Neural crest cell (in vitro differentiated cells): ENCODE data around the gene PABPC1L2B. TPM values are rescaled to one million over a fixed set of nuclear protein-coding genes. Genes with fewer than 3 reads are reported as not detected.

Source experiments
- total RNA-seq: library from RNA; stranded (reverse); gene quantifications from 2 replicates; pipeline ENCODE4 v1.2.1, GENCODE V29; 2021

Gene PABPC1L2B
- total RNA-seq, 1 donor from 2014 or later: 0.14 TPM

Other genes starting within 250 kb of the PABPC1L2B start
- 2.6 and 3.1 TPM in 2 replicates for gene DMRTC1B, start 226.0 kb upstream of the PABPC1L2B start, total RNA-seq
- not detected in 2 replicates for gene FAM236B, start 220.3 kb upstream of the PABPC1L2B start, total RNA-seq
- gene FAM236D, start 194.7 kb upstream of the PABPC1L2B start, total RNA-seq: not detected in 2 replicates
- not detected in 2 replicates for gene FAM236C, start 90.3 kb upstream of the PABPC1L2B start, total RNA-seq
- gene FAM236A, start 64.7 kb upstream of the PABPC1L2B start, total RNA-seq: not detected in 2 replicates
- 0.56 and 1.2 TPM in 2 replicates for gene DMRTC1, start 59.1 kb upstream of the PABPC1L2B start, total RNA-seq
- 0.23 and 0.39 TPM in 2 replicates for gene PABPC1L2A, start 76.6 kb downstream of the PABPC1L2B start, total RNA-seq
- 7.2 and 7.3 TPM in 2 replicates for gene NAP1L2, start 211.9 kb downstream of the PABPC1L2B start, total RNA-seq